Stimulated activated CD8-positive, alpha-beta memory T cell treated with anti-CD3 and anti-CD28 coated beads, Interleukin-12 subunit alpha, Interleukin-12 subunit beta, amount 100 ng/mL, for 4 hours (primary cell): Measurements from ENCODE around the gene ARHGAP26.

ENCODE experiments used
- DNase-seq: peaks from one replicate; pipeline ENCODE4 v3.0.0-alpha.2; 2020; ENCODE audit warnings: low read depth

The ARHGAP26 gene

GRCh38 chr5:142783601-142784341 is 13.6 kb downstream of the ARHGAP26 start:
- DNase-seq, result peak; percentile 35

GRCh38 chr5:142784401-142784955 is 14.3 kb downstream of the ARHGAP26 start:
- DNase-seq, result no peak

DNA sequence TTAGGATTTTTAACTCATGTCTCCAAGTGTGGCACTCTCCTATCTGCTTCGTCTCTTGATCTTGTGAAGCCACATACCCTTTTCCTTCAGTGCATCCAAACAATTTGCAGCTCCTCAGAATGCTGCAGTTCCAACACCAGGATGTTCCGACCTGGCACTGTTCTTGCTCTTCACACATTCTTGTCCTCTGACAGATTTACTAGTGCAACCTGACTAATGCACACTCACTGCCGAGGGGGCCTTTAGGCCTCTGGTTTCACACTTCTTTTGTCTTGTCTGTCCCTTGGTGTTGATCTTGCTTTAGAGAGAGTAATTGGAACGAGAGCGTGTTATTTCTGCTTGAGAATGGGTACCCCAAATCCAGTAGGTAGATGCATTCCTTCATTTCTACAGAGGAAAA is 15.0 kb downstream of the ARHGAP26 start:
- no peak for DNase-seq

DNA sequence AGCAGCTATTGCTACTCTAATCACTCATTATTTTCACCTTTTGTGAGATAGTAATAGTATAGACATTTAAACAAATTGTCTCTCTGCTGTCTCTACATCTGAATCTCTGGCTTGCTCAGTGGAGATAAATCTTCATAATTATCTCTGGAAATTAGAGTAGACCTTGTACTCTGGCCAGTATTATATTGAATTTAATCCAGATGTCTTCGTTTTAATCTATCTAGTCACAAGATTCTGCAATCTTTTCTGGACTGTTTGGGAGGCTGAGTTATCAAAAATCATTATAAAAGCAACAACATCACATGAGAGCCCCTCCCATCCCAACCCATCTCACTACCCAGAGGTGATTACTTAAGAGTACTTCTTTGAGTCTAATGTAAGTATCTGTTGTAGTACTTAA is 19.0 kb downstream of the ARHGAP26 start:
- DNase-seq, result no peak

DNA sequence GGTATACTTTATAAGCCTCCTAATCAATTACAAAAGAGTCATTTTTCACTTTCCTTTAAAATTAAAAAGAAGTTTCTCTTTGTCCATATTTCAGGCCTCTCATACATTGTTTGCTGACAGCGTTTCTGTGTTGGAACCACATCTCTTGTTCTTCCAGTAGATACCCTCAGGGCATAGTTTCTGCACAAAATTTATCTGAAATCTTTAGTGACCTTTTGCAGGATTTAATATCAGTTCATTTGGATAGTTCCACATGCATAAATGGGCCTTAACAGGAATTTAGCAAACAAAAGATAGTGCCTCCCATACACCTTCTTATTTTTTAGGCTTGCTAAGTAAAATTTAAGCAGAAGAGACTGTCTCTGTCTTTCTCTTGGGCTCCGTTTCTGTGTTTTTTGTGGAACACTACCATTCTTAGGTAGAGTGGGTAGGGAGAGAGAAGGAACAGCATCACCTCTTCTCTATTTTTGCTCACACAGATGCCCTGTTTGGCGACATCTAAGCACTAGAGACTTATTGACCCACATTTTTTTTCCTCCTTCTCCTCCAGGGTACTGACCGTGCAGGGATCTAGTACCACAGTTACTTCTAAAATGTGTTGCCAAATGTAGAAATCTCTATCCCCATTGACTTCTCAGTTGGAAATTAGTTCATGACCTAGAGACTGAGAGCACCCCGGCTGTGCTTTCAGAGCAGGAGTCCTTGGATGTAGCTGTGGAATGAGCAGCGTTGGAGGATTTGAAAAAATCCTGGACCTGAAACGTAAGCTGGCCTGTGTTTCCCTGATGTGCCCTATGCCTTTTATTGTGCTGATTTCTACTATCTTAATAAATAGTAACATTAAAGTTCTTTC is 22.1 kb downstream of the ARHGAP26 start:
- no peak for DNase-seq

DNA sequence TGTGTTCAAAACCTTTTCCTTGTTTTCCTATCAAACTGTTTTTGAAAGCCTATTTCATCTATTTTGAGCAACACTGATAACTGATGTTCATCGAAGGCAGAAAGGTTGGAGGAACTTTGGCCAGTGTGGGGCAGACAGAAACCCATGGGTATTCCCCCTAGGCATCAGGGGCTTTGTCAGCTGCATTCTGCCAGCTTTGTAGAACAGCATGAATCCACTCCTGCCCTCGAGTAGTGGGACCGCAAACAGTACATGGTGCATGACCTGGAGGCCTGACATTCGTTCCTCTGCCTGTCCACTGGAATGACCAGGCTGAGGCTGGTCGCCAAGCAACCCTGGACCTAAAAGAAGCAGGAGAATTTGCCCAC is 22.7 kb downstream of the ARHGAP26 start:
- no peak for DNase-seq

GRCh38 chr5:142794537-142794936 is 24.4 kb downstream of the ARHGAP26 start:
- DNase-seq, result no peak

DNA sequence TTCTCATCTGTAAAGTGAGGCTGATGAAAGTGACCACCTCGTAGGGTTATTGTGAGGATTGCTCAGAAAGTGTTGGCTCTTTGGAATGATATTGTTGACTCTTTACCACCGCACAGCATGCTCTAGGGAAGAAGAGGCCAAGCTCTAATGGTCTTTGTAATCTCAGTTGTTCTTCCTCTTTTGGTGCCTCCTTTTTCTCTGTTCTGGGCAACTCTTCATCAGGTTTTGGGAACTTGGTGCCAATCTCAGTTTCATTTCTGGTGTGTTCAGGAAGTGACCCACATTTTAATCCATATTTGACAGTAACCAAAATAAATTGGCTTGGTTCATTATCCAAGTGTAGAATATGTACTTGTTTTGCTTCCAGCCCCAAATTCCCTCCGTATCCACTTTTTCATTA is 25.1 kb downstream of the ARHGAP26 start:
- DNase-seq, result no peak

DNA sequence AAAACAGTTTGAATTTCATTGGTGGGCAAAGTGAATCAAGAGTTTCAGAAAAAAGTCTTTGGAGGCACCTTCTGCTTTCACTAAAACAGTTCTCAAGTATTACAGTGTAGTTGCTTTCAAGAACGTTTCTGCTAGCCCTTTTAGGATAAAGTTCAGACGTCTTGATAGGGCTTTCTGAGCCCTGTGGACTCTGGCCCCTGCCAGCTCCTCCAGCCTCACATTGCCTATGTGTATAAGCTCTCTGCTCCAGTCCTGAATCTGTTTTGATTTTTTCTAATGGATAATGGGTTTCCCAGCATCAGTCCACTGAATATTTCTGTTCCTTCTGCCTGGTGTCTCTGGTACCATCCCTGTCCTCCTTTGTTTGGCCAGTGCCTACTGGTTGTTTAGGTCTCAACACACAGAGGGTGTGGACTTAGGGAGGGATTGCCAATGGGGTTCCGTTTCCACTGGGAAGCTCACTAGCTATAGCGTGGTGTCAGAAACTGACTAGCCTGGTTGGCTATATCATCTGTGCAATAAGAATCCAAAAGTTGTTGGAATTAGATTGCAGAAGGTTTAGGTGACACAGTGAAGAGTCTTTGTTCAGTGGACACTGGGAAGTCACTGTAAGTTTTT is 26.4 kb downstream of the ARHGAP26 start:
- no peak for DNase-seq

- no peak for DNase-seq
These were observed 27.2 kb downstream of the ARHGAP26 start for GRCh38 chr5:142797420-142797819.

- no peak for DNase-seq
These were observed 28.1 kb downstream of the ARHGAP26 start for GRCh38 chr5:142798099-142798770.

GRCh38 chr5:142800776-142801494 is 30.8 kb downstream of the ARHGAP26 start:
- peak; percentile 14 for DNase-seq

GRCh38 chr5:142801495-142801871 is 31.3 kb downstream of the ARHGAP26 start:
- DNase-seq, result no peak

DNA sequence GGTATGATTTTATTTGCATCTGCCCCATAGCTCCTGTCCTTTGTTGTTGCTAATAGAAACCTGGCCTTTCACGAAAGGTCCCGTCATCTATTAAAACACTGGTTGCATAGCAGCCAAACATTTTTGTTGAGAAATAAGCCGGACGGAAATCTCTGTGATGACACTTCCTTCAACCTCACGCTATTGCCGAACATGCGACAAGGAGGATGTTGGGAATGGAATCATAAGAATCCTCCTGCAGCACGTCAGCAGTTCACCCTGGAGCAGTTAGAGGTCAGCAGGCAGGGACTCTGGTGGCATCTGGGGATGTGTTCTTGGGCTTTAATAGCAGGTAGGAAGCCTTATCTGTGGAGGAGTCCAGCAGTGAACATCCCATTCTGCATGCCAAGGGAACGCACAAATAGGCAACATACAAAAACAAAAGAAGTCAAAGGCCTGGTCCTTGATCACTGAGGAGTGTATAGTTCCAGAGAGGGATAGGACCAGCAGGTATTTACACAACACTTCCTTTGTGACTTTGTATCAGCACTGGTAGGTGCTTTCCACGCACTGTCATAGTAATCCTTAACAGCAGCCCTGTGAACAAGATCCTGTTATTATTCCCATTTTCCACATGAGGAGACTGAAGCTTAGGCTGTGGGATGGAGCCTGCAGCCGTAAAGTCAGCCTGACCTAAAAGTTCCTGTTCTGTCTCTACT is 33.4 kb downstream of the ARHGAP26 start:
- DNase-seq, result no peak

DNA sequence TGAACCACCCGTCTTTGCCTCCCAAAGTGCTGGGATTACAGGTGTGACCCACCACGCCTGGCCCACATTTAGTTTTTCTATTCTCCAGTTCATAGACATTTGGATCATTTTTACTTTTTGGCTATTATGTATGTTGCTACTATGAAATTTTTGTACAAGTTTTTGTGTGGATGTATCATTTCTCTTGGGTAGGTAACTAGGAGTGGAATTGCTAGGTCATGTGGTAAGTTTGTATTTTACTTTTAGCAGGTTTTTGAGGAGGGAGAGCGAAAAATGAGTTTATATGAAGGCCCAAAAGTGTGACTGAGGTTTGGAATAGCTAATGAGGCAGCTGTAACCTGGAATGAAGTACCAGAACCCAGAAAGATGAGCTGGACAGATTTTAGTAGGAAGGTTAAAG is 35.2 kb downstream of the ARHGAP26 start:
- DNase-seq, result no peak

DNA sequence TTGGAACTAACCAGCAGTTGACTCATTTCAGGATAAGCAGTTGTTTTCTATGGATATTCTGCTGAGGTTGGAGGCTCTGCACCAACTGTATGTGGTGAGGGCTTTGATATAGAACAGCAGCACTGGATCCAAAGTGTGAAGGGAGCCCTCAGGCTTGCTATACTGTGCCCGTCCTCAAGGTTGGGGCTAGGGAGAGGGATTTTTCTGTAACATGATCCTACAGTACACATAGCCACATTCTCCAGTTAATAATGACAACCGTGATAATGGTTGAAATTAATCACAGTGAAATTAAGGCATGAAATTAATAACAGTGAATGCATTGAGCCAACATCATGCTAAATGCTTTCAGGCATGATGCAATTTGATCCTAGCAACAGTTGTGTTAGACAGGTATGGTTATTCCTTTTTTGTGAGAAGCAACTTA is 36.7 kb downstream of the ARHGAP26 start:
- DNase-seq, result no peak

GRCh38 chr5:142807372-142807911 is 37.3 kb downstream of the ARHGAP26 start:
- no peak for DNase-seq

- no peak for DNase-seq
These were observed 38.9 kb downstream of the ARHGAP26 start for GRCh38 chr5:142808878-142809598.

DNA sequence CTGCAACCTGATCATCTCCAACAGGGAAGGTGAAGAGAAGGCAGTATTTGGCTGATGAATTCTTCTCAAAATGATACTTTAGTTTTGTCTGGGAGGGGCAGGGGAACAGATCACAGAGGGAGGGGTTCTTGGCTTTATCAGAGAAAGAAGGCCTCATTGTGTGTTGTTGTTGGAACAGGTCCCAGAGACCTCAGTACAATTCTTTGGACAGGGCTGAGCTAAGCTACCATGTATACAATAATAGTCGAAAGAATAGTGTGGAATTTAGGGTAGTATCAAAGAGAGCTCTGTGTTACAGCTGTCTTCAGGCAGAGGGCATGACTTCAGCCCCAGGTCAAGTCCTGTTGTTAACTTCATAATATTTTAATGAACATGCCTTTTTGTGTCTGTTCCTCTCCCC is 39.9 kb downstream of the ARHGAP26 start:
- DNase-seq, result no peak

GRCh38 chr5:142810743-142811290 is 40.6 kb downstream of the ARHGAP26 start:
- DNase-seq, result no peak
